H1 (cell line): Measurements from ENCODE around the gene PAGE2B. TPM values are rescaled to one million over a fixed set of nuclear protein-coding genes. Genes with fewer than 3 reads are reported as not detected.

Experiments used
- BACH1 ChIP-seq: IDR thresholded peaks from 2 replicates; pipeline ENCODE4 v1.6.1; 2012; ENCODE audit warnings: low read length, improper control_type of control experiment
- E2F6 ChIP-seq: IDR thresholded peaks from 2 replicates; pipeline ENCODE4 v1.6.1; 2012; ENCODE audit warnings: inconsistent platforms
- RAD21 ChIP-seq, 2 experiments: IDR thresholded peaks in 1 of 2; conservative IDR thresholded peaks in 1 of 2; 2 replicates each; pipeline ENCODE4 v1.6.1; 2011; ENCODE audit warnings: low read depth in 2 of 2, low read length in 2 of 2, improper control_type of control experiment in 1 of 2, inconsistent platforms in 1 of 2, mild to moderate bottlenecking in 1 of 2, moderate library complexity in 1 of 2
- RXRA ChIP-seq: IDR thresholded peaks from 2 replicates; pipeline ENCODE4 v1.6.1; 2011; ENCODE audit warnings: low read depth, mild to moderate bottlenecking, low read length, moderate library complexity; ENCODE audit not compliant: insufficient read depth
- SP2 ChIP-seq: IDR thresholded peaks from 2 replicates; pipeline ENCODE4 v1.6.1; 2012; ENCODE audit warnings: mild to moderate bottlenecking, low read length, inconsistent platforms
- polyA plus RNA-seq, 7 experiments: library from polyadenylated mRNA; depleted of rRNA in 3 of 7; stranded (reverse) in 5 of 7; unstranded in 2 of 7; fragments of >200 nt in 5 of 7; fragments of 200-250 nt in 2 of 7; gene quantifications; 1 replicate in 5 of 7; 2 replicates in 1 of 7; 4 replicates in 1 of 7; pipeline versions ENCODE4 v1.2.1 to v1.2.3, GENCODE V29; 2011 to 2013; ENCODE audit warnings: missing spikeins in 2 of 7, mixed read lengths in 2 of 7
- total RNA-seq: library from RNA; stranded (reverse); fragmentation: NEBNext Ultra II Directional; extraction: Animal tissue kit (Norgen Biotek cat#: 25700); gene quantifications from 2 replicates; pipeline ENCODE4 v1.2.1, GENCODE V29; 2021
- TF ChIP-seq, protein P1 (sequence below): IDR thresholded peaks from 2 replicates; pipeline ENCODE4 v1.6.1; 2012; ENCODE audit warnings: low read length, inconsistent platforms

Gene PAGE2B
- total and polyA plus RNA-seq, 2 of the 8 experiments (the other 6 are each of a cell fraction or from before 2014, with no cell fraction given): not detected

DNA sequence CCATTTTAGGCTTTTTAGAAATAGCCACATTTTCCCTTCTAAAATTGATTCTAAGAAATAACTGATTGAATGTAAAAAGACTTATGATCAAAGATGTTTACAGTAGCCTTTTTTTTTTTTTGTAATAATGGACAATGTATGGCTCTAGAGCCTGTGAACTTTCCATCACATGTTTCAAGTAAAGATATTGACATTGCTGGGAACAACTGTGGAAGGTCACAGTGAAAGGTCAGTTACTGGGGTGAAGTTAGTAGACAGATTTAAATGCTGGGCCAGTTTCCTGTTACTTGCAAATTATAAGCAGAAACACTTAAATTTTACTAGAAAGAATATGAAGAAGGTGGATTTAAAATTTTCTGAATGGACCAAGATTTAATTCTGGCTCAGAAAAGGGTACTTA, 32.4 kb downstream of the PAGE2B start (continued):
- TF ChIP-seq, protein P1, sequence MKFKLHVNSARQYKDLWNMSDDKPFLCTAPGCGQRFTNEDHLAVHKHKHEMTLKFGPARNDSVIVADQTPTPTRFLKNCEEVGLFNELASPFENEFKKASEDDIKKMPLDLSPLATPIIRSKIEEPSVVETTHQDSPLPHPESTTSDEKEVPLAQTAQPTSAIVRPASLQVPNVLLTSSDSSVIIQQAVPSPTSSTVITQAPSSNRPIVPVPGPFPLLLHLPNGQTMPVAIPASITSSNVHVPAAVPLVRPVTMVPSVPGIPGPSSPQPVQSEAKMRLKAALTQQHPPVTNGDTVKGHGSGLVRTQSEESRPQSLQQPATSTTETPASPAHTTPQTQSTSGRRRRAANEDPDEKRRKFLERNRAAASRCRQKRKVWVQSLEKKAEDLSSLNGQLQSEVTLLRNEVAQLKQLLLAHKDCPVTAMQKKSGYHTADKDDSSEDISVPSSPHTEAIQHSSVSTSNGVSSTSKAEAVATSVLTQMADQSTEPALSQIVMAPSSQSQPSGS: no peak
- TF ChIP-seq RXRA: no peak
- TF ChIP-seq SP2: no peak
- TF ChIP-seq E2F6: no peak
- TF ChIP-seq RAD21 (IDR thresholded peaks at IDR 0.05 in 1 of 2, conservative IDR thresholded peaks at IDR 0.05 in 1 of 2; ENCODE audit: low read depth in 2 of 2, low read length in 2 of 2): no peak
- no peak for TF ChIP-seq BACH1
- TF ChIP-seq, all 59 proteins: peak for 0
